Mucosa of rectum (tissue), 2 donors: ENCODE data around the gene ASIC4.

ENCODE experiments used
- H3K27ac ChIP-seq, 2 donors: one replicate each; pipeline ENCODE4 v1.7.0; 2013; ENCODE audit warnings: inconsistent platforms in 2 of 2, low read depth in 2 of 2, low read length in 2 of 2
- H3K27me3 ChIP-seq, 2 donors: one replicate each; pipeline ENCODE4 v1.7.0; 2013; ENCODE audit warnings: low read length in 2 of 2; ENCODE audit not compliant: control insufficient read depth in 2 of 2, insufficient read depth in 2 of 2
- H3K36me3 ChIP-seq, 2 donors: one replicate each; pipeline ENCODE4 v1.7.0; 2013; ENCODE audit warnings: low read length in 2 of 2; ENCODE audit not compliant: control insufficient read depth in 2 of 2, insufficient read depth in 2 of 2
- H3K4me1 ChIP-seq, 2 donors: one replicate each; pipeline ENCODE4 v1.7.0; 2013; ENCODE audit warnings: low read length in 2 of 2, mild to moderate bottlenecking in 1 of 2; ENCODE audit not compliant: control insufficient read depth in 2 of 2, insufficient read depth in 2 of 2
- H3K4me3 ChIP-seq, 2 donors: one replicate each; pipeline ENCODE4 v1.7.0; 2013; ENCODE audit warnings: low read length in 2 of 2
- H3K9ac ChIP-seq, 2 donors: one replicate each; pipeline ENCODE4 v1.7.0; 2013; ENCODE audit warnings: low read length in 2 of 2, low read depth in 1 of 2, mild to moderate bottlenecking in 1 of 2
- H3K9me3 ChIP-seq, 2 donors: one replicate each; pipeline ENCODE4 v1.7.0; 2013; ENCODE audit warnings: low read length in 2 of 2; ENCODE audit not compliant: control insufficient read depth in 2 of 2
- donor health status: healthy.
- donor health status: Normal muscosa, but diverticular disease.

Gene ASIC4

DNA sequence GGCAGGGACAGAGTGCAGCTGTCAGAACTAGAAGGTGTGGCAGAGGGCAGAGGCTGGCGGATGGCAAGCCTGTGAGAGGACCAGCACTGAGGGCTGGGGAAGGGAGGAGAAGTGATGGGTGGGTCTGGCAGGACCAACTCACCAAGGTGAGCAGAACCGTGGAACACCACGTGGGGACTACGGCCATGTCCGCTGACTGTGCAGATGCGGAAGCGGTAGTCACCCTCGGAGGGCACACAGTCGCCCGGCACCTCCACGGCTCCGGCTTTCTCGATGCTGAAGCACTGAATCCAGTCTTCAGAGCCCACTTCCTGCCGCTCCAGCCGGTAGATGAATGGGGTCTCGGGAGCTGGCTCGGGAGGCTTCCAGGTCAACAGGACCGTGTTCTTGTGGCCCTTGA lies 52.8 kb downstream of the ASIC4 start:
- Histone ChIP-seq H3K4me1 (peaks cover 4% of the 10 kb centered on the region in 2 donors), H3K27ac (no peak overlapping the region), H3K27me3 (peaks cover under 1 to 7% of the 10 kb centered on the region in 2 donors), H3K9ac (no peak overlapping the region), H3K9me3 (peaks cover 0 to 1% of the 10 kb centered on the region in 2 donors), H3K4me3 (no peak overlapping the region), H3K36me3 (no peaks in the 10 kb centered on the region)

DNA sequence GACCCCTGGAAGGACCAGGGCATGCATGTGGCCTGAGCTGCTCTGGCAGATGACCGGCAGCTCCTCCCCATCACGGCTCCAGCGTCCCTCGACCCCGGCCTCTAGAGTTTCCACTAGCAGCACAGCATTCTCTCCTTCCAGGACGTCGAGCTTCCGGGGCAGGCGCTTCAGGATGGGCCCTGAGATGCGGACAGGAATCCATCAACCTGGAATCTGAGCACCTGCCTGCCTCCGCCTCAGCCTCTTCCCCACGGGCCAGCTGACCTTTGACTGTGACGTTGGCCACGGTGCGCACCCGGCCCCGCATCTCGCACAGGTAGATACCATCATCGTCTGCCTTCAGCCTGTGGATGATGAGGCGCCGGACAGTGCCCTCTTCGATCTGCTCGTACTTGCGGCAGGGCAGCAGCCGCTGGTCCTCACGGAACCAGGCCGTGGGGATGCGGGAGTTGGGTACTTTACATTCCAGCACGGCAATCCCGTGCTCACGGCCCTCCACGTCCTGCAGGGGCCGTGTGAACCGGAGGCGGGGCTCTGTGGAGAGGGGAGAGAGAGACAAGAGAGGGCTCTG lies 53.6 kb downstream of the ASIC4 start:
- H3K27me3 ChIP-seq, result peaks cover 6 to 11% of the 10 kb centered on the region in 2 donors
- H3K4me3 ChIP-seq, result no peak overlapping the region
- H3K9me3 ChIP-seq, result peaks cover 0 to 1% of the 10 kb centered on the region in 2 donors
- no peak overlapping the region for H3K27ac ChIP-seq
- H3K9ac ChIP-seq, result no peak overlapping the region
- no peaks in the 10 kb centered on the region for H3K36me3 ChIP-seq
- peaks cover 4% of the 10 kb centered on the region in 2 donors for H3K4me1 ChIP-seq

DNA sequence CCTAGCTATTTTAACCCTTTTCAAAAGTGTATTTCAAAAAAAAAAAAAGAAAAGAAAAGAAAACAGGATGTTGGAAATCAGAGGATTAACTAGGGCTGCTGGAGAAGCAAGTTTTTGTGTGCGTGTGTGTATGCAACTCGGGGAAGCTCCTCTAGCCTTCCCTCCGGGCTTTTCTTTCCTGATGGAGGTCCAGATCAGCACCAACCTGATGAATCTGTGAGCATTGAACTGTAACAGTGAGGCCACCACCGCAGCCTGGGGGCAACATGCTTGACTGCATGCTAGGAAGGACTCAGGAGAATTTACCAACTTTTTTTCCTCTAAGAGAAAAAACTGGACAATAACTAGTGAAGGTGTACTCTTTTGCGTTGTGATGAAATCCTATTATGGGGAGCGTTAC lies 54.8 kb downstream of the ASIC4 start:
- no peak overlapping the region for H3K4me3 ChIP-seq
- no peak overlapping the region for H3K27ac ChIP-seq
- H3K9ac ChIP-seq, result no peak overlapping the region
- H3K9me3 ChIP-seq, result peaks cover 0 to under 1% of the 10 kb centered on the region in 2 donors
- H3K4me1 ChIP-seq, result peaks cover 4% of the 10 kb centered on the region in 2 donors
- peaks cover 8 to 12% of the 10 kb centered on the region in 2 donors for H3K27me3 ChIP-seq
- H3K36me3 ChIP-seq, result no peaks in the 10 kb centered on the region

DNA sequence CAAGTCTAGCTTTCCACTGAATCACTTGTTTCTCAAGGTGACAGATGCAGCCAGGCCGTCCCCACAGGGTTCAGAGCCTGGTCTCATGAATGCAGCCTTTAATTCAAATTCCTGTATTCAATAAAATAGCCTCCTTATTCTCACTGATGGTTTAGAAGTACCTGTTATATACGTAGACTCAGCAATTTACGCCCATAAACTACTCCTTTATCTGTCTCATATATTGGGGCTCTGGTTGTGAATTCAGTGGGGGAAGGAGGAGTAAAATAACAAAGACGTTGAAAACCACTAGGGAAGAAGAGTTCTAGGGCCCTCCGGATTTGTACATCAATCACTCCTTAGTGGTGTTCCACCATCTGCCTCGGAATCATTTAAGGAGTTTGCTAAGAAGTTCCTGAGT lies 55.4 kb downstream of the ASIC4 start:
- no peak overlapping the region for H3K9ac ChIP-seq
- H3K27ac ChIP-seq, result no peak overlapping the region
- H3K36me3 ChIP-seq, result no peaks in the 10 kb centered on the region
- H3K27me3 ChIP-seq, result peaks cover 12 to 15% of the 10 kb centered on the region in 2 donors
- H3K4me1 ChIP-seq, result peaks cover 4% of the 10 kb centered on the region in 2 donors
- H3K9me3 ChIP-seq, result no peaks in the 10 kb centered on the region
- no peak overlapping the region for H3K4me3 ChIP-seq

DNA sequence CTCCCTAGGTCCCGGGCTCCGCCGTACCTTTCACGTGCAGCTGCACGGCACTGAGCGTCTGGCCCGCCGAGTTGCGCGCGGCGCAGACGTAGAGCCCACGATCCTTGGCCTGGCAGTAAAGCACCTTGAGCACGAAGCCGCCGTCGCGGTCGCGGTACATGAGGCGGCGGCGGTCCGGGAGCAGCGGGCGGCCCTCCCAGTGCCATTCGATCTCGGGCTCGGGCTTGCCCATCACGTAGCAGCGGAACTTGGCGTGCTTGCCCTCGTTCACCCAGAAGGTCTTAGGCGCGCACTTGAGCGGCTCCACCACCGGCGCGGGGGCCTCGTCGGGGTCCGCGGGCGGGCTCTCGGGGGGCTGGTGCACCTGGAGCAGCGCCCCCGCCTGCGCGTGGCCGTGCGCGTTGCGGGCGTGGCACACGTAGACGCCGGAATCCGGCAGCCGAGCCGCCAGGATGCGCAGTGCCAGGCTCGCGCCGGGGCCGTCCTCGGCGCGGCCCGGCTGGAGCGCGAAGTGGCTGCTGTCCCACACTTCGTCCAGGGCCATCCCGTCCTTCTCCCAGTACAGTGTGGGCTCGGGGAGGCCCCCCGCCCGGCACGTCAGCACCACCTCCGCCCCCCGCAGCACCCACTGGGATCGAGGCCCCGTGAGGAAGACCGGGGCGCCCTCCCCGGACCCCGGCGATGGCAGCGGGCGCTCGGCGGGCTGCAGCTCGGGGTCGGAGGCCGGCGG lies 56.1 kb downstream of the ASIC4 start:
- Histone ChIP-seq H3K27me3 (peaks cover 12 to 16% of the 10 kb centered on the region in 2 donors), H3K4me1 (peaks cover 4% of the 10 kb centered on the region in 2 donors), H3K9me3 (no peaks in the 10 kb centered on the region), H3K9ac (peak overlapping the region in 1 of 2 donors; percentile 65), H3K36me3 (no peaks in the 10 kb centered on the region), H3K27ac (peak overlapping the region in 1 of 2 donors; percentile 48), H3K4me3 (peak overlapping the region; percentile 48 to 54)

DNA sequence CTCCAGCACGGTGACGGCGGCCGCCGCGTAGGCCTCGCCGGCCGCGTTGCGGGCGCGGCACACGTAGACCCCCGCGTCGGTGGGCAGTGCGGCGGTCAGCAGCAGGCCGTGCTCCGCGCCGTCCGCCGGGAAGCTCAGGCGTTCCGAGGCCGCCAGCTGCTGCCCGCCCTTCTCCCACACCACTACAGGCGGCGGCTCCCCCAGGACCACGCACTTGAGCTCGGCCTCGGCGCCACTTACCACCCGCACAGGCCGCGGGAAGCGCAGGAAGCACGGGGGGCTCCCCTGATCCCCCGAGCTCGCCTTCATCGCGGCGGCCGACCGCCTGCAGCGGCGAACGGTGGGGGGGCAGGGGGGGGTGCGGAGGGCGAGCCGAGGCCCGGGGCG lies 56.6 kb downstream of the ASIC4 start:
- H3K4me1 ChIP-seq, result peaks cover 4% of the 10 kb centered on the region in 2 donors
- H3K27me3 ChIP-seq, result peaks cover 12 to 20% of the 10 kb centered on the region in 2 donors
- H3K9ac ChIP-seq, result peak overlapping the region in 1 of 2 donors; percentile 65

DNA sequence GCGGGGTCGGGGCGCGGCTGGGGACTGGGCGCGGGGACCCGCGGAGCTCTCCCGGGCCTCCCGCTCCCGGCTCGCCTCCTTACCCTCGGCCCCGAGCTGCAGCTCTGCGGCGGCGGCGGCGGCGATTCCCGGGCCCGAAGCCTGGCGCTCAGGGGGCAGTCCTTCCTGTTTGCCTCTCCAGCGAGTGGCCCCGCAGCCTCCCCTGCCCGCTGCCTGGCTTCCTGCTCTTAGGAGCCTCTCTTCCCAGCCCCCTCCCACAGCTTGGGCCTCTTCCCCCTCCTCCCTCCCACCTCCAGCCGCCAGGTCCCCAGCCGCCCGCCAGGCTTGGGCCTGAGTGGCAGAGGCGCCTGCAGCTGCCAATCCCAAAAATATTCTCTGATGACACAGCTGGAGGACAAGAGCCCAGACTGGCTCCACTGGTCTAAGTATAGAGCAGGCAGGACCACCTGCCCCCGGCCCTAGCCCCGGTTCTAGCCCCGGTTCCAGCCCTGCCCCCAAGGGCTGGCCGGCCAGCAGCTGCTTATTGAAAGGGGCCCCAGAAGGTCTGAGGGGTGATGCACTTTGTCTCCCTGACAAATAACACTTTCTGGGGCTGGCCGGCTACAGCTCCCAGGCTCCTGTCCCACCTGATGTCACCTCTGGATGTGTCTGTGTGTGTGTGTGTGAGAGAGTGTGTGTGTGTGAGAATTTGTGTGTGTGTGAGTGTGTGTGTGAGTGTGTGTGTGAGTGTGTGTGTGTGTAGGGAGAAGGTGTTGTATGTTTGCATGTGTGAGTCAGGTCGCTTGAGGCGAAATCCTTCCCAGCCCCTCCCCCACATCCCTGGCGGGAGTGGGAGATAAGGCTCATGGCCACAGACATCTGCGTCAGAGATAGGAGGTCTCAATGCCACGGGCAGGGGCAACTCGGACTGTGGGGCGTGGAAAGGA lies 57.3 kb downstream of the ASIC4 start, which contains the start of gene OBSL1:
Gene OBSL1, minus strand, starts transcription at position 229 of the 926 bp plus-strand sequence. CDS start 307 bp downstream, outside the sequence.
- Histone ChIP-seq H3K9ac (peak within 1 kb of the TSS in 1 of 2 donors; percentile 65), H3K27ac (peak within 1 kb of the TSS in 1 of 2 donors; percentile 48), H3K9me3 (no peaks in the 10 kb centered on the region), H3K4me1 (peaks cover 4% of the 10 kb centered on the region in 2 donors), H3K4me3 (peak within 1 kb of the TSS; percentile 48 to 54), H3K36me3 (no peaks in the 10 kb centered on the region), H3K27me3 (peaks cover 12 to 20% of the 10 kb centered on the region in 2 donors)

More for the DNA sequence above, 56.6 kb downstream of the ASIC4 start:
- Histone ChIP-seq H3K9me3 (no peaks in the 10 kb centered on the region), H3K36me3 (no peaks in the 10 kb centered on the region), H3K4me3 (peak overlapping the region; percentile 48 to 54), H3K27ac (peak overlapping the region in 1 of 2 donors; percentile 48)

DNA sequence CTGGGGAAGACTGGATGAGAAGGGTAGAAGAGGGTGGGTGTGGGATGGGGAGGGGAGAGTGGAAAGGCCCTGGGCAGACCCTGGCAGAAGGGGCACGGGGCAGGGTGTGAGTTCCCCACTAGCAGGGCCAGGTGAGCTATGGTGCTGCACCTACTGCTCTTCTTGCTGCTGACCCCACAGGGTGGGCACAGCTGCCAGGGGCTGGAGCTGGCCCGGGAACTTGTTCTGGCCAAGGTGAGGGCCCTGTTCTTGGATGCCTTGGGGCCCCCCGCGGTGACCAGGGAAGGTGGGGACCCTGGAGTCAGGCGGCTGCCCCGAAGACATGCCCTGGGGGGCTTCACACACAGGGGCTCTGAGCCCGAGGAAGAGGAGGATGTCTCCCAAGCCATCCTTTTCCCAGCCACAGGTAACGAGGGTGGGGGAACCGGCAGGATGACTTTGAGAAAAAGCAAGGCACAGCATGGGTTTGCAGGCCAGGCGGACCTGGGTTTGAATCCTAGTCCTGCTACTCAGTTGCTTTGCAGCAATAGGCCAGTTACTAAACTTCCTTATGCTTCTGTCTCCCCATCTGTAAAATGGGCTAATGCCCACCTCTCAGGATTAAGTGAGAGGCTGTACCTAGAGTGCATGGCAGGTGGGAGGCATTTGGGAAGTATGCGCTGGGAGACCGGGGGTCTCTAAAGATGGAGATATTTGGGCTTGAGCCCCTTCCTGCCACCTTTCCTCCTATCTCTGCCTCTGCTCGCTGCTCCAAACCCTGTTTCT lies 58.1 kb downstream of the ASIC4 start, which contains the start of gene INHA:
Gene INHA, plus strand, starts transcription at position 74 of the 765 bp plus-strand sequence. Its CDS starts 65 bp downstream, at position 139.
- Histone ChIP-seq H3K27me3 (peaks cover 12 to 26% of the 10 kb centered on the region in 2 donors), H3K36me3 (no peaks in the 10 kb centered on the region), H3K4me3 (peak within 1 kb of the TSS in 1 of 2 donors; percentile 10), H3K27ac (no peak within 1 kb of the TSS), H3K9me3 (no peaks in the 10 kb centered on the region), H3K9ac (peak within 1 kb of the TSS in 1 of 2 donors; percentile 38), H3K4me1 (peaks cover 4% of the 10 kb centered on the region in 2 donors)

DNA sequence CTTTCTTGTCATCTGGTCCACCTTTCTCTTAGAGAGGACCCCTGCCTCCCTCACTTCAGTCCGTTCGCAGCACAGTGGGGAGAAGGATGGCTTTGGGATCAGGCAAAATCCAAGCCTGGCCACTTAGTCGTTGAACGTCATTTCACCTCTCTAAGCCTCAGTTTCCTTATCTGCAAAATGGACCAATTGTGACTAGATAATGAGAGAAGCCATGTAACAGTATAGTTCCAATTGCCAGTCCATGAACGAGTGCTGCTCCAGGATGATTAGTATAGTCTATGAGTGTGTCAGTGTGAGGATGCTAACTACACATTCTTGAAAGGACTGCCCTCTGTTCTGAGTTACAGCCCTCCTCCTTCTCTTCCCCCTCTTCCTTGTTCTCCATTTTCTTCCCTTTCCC lies 58.9 kb downstream of the ASIC4 start:
- no peak overlapping the region for H3K4me3 ChIP-seq
- H3K27ac ChIP-seq, result no peak overlapping the region
- H3K36me3 ChIP-seq, result no peaks in the 10 kb centered on the region
- no peaks in the 10 kb centered on the region for H3K9me3 ChIP-seq
- H3K9ac ChIP-seq, result no peak overlapping the region
- peaks cover 12 to 26% of the 10 kb centered on the region in 2 donors for H3K27me3 ChIP-seq
- H3K4me1 ChIP-seq, result peaks cover 4% of the 10 kb centered on the region in 2 donors
